Right renal pelvis (tissue), 4 donors: ENCODE results near the gene PREP. TPM values are rescaled to one million over a fixed set of nuclear protein-coding genes. Genes with fewer than 3 reads are reported as not detected.

Experiments used
- DNase-seq, 4 donors: peaks; one replicate each; pipeline ENCODE4 v3.0.0-alpha.2; 2013; ENCODE audit warnings: low read depth in 4 of 4, low spot score in 3 of 4, missing footprints in 1 of 4
- polyA plus RNA-seq, 4 donors: library from polyadenylated mRNA; unstranded; fragments of 120-200 nt; gene quantifications; one replicate each; pipeline ENCODE4 v1.2.1, GENCODE V29; 2013; ENCODE audit not compliant: insufficient read length in 4 of 4

Gene PREP
- polyA plus RNA-seq, 4 donors, result 33.2 to 39.7 (median 35.7) TPM

- DNase-seq, result no peak
These were observed 85.0 kb downstream of the PREP start for GRCh38 chr6:105317607-105318533.

DNA sequence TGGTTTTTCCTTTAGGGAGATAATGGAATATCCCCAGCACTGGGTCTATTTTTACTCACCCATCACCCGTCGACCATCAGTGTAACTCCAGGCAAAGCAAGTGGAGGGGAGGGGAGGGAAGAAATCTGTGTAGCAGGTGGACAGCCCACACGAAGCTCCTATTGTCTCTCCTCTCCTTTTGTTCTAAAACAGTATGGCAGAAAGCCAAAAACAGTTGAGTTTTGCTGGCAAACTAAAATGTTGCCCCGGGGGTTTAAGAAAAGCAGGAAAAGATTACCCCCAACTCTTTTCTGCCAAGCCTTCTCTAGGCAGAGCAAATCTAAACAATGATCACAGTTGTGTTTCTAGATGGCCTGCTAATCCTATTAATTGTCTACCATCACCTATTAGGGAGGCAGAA, 89.7 kb downstream of the PREP start:
- no peak for DNase-seq

- no peak for DNase-seq
These were observed 91.9 kb downstream of the PREP start for GRCh38 chr6:105310947-105311346.

GRCh38 chr6:105310371-105310770, 92.5 kb downstream of the PREP start:
- no peak for DNase-seq

- no peak for DNase-seq
These were observed 94.0 kb downstream of the PREP start for GRCh38 chr6:105308840-105309239.

GRCh38 chr6:105305521-105305920, 97.4 kb downstream of the PREP start:
- no peak for DNase-seq

DNA sequence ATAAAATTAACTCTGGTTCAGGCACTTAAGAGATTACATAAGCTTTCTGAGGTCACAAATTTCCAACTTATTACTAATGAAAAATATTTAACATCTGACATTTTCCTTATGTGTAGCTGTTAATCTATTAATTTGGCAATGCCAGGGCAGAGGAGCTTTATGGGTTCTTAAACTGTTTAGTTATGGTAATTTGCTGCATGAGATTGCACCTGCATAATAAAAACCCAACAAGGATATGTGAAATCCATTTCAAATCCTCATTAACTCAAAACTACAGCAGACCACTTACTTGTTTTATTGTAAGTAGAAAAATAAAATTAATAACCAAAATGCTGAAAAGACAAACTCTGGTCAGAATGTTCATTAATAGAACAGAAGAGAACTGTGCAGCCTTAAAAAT, 98.1 kb downstream of the PREP start:
- DNase-seq, result no peak

GRCh38 chr6:105304366-105304765, 98.5 kb downstream of the PREP start:
- no peak for DNase-seq

DNA sequence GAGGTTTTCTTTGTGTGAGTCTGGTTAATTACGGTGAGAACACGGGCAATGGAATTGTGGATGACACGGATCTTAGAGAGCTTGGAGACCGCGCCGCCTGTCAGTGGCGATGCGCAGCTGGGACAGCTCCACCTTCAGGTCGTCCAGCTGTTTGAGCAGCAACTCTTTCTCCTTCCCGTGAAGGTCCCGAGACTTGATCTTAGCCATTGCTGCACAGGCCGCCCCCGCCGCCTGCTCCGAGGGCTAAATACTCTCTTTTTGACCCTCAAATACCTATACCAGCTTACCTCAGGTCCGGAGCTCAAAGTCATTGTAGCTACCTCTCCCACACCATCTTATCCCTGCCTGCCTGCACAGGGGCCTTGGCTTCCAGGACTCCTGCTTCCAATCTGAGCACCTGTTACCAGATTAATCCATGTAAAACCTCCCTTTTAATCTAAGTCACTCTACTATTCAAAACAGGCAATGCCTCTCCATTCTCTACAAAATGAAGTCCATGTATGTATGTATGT, 100.2 kb downstream of the PREP start:
- DNase-seq, result no peak

DNA sequence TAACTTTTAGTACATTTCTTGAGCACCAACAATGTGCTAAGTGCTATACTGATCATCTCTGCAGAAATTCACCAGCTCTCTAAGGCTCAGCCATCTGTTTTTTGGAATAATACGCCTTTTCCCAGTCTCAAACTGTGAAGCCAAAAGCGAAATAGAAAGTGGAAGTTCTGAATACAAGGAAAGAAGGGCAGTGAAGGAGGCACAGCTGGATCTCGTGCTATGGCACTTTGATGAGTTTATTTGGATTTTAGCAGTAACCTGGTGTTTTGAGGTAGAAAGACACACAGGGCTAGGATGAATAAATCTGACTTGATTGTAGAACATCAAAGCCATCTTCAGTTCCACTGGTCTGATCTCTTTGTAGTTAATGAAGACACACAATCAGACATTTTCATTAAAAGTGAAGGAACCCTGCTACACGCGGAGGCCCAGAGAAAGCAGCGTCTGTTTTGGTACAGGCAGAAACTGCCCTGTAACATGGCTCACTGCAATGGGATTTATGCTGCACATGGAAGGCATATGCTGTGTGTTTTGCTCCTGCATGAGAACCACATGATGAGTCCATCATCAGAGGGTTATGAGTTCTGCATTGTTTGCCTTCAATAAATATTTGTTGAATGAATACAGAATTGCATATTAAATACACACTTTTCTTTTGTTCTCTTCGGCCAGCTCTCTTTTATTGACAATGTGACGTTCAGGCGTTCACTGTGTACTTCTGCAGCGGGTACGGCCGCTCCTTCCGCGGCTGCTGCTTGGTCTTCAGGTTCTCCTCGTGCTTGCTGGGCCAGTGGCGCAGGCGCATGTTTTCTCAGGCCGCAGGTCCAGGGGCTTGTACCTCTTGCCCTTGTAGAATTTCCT, 100.9 kb downstream of the PREP start:
- no peak for DNase-seq

- no peak for DNase-seq
These were observed 101.8 kb downstream of the PREP start for GRCh38 chr6:105301072-105301503.

- no peak for DNase-seq
These were observed 102.8 kb downstream of the PREP start for GRCh38 chr6:105300090-105300489.

DNA sequence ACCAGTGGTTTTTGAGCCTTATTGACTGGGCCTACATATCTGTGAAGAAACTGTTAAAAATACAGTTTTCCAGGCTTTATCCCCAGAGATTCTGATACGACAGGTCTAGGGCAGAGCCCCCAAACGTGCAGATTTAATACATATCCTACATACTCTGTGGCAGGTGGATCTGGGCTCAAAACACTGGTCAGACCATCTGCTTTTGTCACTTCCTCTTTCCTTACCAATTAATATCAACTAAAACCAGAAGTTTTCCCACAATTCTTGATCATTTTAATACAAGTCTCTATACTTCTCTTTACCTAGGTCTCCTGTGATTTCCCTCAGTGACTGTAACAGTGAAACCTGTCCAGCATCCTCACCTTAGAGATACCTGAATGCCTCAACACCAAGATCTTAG, 108.8 kb downstream of the PREP start:
- no peak for DNase-seq

GRCh38 chr6:105292689-105293339, 110.1 kb downstream of the PREP start:
- DNase-seq, result no peak

- DNase-seq, result no peak
These were observed 111.4 kb downstream of the PREP start for GRCh38 chr6:105291525-105291924.

- DNase-seq, result no peak
These were observed 120.0 kb downstream of the PREP start for GRCh38 chr6:105282631-105283585.

GRCh38 chr6:105280033-105280432, 122.8 kb downstream of the PREP start:
- DNase-seq, result no peak

GRCh38 chr6:105279463-105279862, 123.4 kb downstream of the PREP start:
- no peak for DNase-seq

GRCh38 chr6:105278813-105279212, 124.1 kb downstream of the PREP start:
- no peak for DNase-seq

DNA sequence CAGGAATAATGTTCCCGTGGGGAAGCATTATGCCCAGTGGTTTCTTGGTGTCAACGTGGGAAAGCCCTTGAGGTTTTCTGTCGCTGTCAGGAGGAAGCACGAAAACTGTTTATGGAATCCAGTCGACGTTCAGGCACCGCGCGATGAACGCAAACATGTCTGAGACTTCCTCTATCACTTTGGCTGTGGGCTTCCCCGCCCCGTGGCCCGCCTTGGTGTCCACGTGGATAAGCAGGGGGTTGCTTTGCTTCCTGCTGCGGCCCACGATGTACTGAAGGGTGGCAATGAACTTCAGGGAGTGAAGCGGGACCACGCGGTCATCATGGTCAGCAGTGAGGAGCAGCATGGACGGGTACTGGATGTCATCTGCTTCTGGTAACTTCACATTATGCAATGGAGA, 124.8 kb downstream of the PREP start:
- no peak for DNase-seq
